CD4-positive, alpha-beta memory T cell (primary cell): ENCODE results near the gene WWP2. TPM values are rescaled to one million over a fixed set of nuclear protein-coding genes. Genes with fewer than 3 reads are reported as not detected.
"Not testable (repeated sequence)": the region's sequence is repeated elsewhere in the genome, so short reads cannot be mapped to it uniquely, and the experiment has no call there.

Source experiments
- CTCF ChIA-PET: fragments of 350-600 bp; sonication (Branson Sonifier 250); formaldehyde crosslinking; loops from one replicate; lab custom pipeline; 2021; ENCODE audit warnings: inconsistent platforms; ENCODE audit not compliant: partially characterized antibody; lab: Charles Lee
- POLR2A ChIA-PET: fragments of 350-600 bp; sonication (Branson Sonifier 250); formaldehyde crosslinking; loops from one replicate; lab custom pipeline; 2021; ENCODE audit not compliant: partially characterized antibody; lab: Charles Lee
- DNase-seq, 5 donors: peaks; one replicate each; pipeline versions ENCODE4 v3.0.0 to v3.0.0-alpha.2; 2020 to 2022; ENCODE audit warnings: mixed read lengths in 1 of 5
- H3K27ac ChIP-seq: one replicate; pipeline ENCODE4 v1.7.0; 2013; ENCODE audit warnings: low read depth, low read length
- H3K27me3 ChIP-seq: 2 replicates; pipeline ENCODE4 v1.7.0; 2013; ENCODE audit warnings: mild to moderate bottlenecking, low read length, moderate library complexity; ENCODE audit not compliant: insufficient read depth
- H3K36me3 ChIP-seq: 2 replicates; pipeline ENCODE4 v1.7.0; 2013; ENCODE audit warnings: mild to moderate bottlenecking, low read length, moderate library complexity; ENCODE audit not compliant: insufficient read depth
- H3K4me1 ChIP-seq: 2 replicates; pipeline ENCODE4 v1.7.0; 2013; ENCODE audit warnings: mild to moderate bottlenecking, low read length, moderate library complexity; ENCODE audit not compliant: insufficient read depth
- H3K4me3 ChIP-seq, 2 donors: one replicate each; pipeline ENCODE4 v1.7.0; 2013; ENCODE audit warnings: low read length in 2 of 2, mild to moderate bottlenecking in 1 of 2
- H3K9me3 ChIP-seq, 2 donors: one replicate each; pipeline ENCODE4 v1.7.0; 2013; ENCODE audit warnings: low read length in 2 of 2, control low read depth in 1 of 2; ENCODE audit not compliant: control insufficient read depth in 1 of 2
- H3K27ac Mint-ChIP-seq, 7 donors: one replicate each; pipeline ENCODE4 v1.8.0; 2020 to 2021; ENCODE audit warnings: mixed read lengths in 7 of 7, mild to moderate bottlenecking in 6 of 7, inconsistent platforms in 3 of 7, moderate library complexity in 3 of 7
- H3K27me3 Mint-ChIP-seq, 2 donors: one replicate each; pipeline ENCODE4 v1.8.0; 2020 to 2021; ENCODE audit warnings: mixed read lengths in 2 of 2
- H3K36me3 Mint-ChIP-seq, 2 donors: one replicate each; pipeline ENCODE4 v1.8.0; 2020 to 2021; ENCODE audit warnings: mixed read lengths in 2 of 2, inconsistent platforms in 1 of 2, mild to moderate bottlenecking in 1 of 2
- H3K4me1 Mint-ChIP-seq, 4 donors: one replicate each; pipeline ENCODE4 v1.8.0; 2020 to 2021; ENCODE audit warnings: mixed read lengths in 4 of 4, mild to moderate bottlenecking in 1 of 4
- H3K4me3 Mint-ChIP-seq, 8 donors: one replicate each; pipeline ENCODE4 v1.8.0; 2020 to 2021; ENCODE audit warnings: mixed read lengths in 8 of 8, mild to moderate bottlenecking in 7 of 8, moderate library complexity in 6 of 8, inconsistent platforms in 3 of 8
- H3K9me3 Mint-ChIP-seq, 8 donors: one replicate each; pipeline ENCODE4 v1.8.0; 2020 to 2021; ENCODE audit warnings: mixed read lengths in 8 of 8, mild to moderate bottlenecking in 5 of 8, inconsistent platforms in 3 of 8, moderate library complexity in 1 of 8
- intact Hi-C: fragments of 100-400 bp; cut with micrococcal nuclease; formaldehyde crosslinking; loops from one replicate; pipeline ENCODE4 v1.15.1; 2023
- polyA plus RNA-seq, 2 donors: library from polyadenylated mRNA; unstranded; fragments of 300-500 nt; fragmentation: Illumina TruSeq; gene quantifications; one replicate each; pipeline ENCODE4 v1.2.3, GENCODE V29; 2021
- total RNA-seq, 2 experiments: library from RNA; stranded (reverse); gene quantifications; one replicate each; pipeline ENCODE4 v1.2.3, GENCODE V29; 2021

The WWP2 gene
- total and polyA plus RNA-seq, 4 experiments from 2014 or later, result 27.8 to 77.0 (median 62.8) TPM

DNA sequence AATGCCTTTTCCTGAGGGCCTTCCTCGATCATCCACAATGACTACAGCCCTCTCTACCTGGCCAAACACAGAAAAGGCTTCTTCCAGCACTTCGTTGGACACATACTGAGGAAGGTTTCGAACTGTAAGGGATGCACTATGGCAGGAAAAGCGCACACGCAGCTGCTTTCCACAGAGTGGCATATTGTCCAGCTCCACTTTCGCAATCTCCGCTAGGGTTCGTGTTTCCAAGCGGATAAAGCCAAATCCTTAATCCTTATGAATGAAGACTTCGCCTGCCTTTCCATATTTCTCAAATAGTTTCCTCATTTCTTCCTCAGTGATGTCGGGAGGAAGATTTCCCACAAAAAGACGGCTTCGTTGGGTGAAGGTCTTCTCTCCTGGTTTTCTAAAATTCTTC is 4.8 kb upstream of the WWP2 start:
- ChIA-PET POLR2A (interaction anchor here (0.6 to 0.7 kb wide), 2 partner anchors 31 to 68 kb away, joined by 3 read pairs; partner anchors contain the start of gene NQO1), CTCF (interaction anchor here (5.2 to 6.8 kb wide), 2 partner anchors 31 to 47 kb away, joined by 72 to 139 read pairs; partner anchors contain the start of gene NQO1)
- H3K4me1 ChIP-seq, result peaks cover 23% of the 10 kb centered on the region
- Mint-ChIP-seq H3K4me1 (peaks cover 10 to 41% (median 29%) of the 10 kb centered on the region in 4 donors), H3K27ac (peak overlapping the region in 1 of 7 donors; percentile 36), H3K4me3 (peak overlapping the region in 1 of 8 donors; percentile 4), H3K36me3 (peaks cover 4 to 16% of the 10 kb centered on the region in 2 donors)
- H3K27ac ChIP-seq, H3K27me3 Mint-ChIP-seq, H3K27me3 ChIP-seq, DNase-seq, intact Hi-C loops, H3K36me3 ChIP-seq, H3K4me3 ChIP-seq, H3K9me3 Mint-ChIP-seq, H3K9me3 ChIP-seq: not testable (repeated sequence)

DNA sequence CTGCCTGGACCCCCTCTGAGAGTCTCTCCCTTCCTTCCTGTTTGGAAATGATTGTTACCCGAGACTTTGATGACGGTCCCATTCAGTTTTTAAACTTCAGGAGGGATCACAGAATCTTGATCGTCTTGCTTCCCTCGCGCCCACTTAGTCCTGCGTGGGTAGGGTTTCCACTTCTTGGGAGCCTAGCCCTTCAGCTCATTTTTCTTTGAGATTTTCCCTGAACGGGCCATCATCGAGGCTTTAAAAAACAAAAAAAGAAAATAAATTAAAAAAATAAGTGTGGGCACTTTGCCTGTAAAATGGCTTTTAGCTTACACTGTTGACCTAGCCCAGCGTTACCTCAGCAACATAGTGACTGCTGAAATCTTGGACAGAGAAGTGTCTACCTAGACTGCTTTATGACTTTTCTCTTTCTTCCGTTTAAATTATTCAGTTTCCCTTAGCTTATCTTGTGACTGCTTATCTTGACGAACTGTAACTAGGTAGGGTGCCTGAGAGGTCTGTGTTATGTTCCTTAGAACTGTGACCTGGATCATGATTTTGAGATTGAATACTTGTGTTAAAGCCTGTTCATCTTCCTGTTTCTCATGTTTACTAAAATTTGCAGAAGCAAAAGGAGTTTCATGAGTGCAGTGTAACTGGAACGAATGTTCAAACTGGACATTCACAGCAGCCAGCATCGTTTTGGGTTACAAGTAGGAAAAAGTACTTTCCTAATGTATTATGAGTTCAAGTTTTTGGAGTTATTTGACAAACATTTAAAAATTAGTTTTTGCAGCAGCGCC is 874 bp downstream of the WWP2 start:
- H3K27me3 ChIP-seq, result no peaks in the 10 kb centered on the region
- peak overlapping the region; percentile 90 for H3K27ac ChIP-seq
- H3K9me3 Mint-ChIP-seq, result no peaks in the 10 kb centered on the region
- peak overlapping the region; percentile 67 to 97 for H3K4me3 ChIP-seq
- H3K36me3 ChIP-seq, result no peaks in the 10 kb centered on the region
- peaks cover 32% of the 10 kb centered on the region for H3K4me1 ChIP-seq
- peak overlapping the region; percentile 82 to 97 (median 93) for H3K27ac Mint-ChIP-seq
- H3K9me3 ChIP-seq, result no peaks in the 10 kb centered on the region
- CTCF ChIA-PET, result interaction anchor here (1.0 to 2.5 kb wide), 4 partner anchors 9 to 55 kb away, joined by 3 to 22 read pairs (median 8); partner anchors contain the start of genes NOB1 and NQO1
- H3K27me3 Mint-ChIP-seq, result no peaks in the 10 kb centered on the region
- peaks cover 22 to 58% (median 38%) of the 10 kb centered on the region in 4 donors for H3K4me1 Mint-ChIP-seq
- intact Hi-C loops, result loop anchor here (1.0 to 5.0 kb wide), 2 partner anchors 9 to 201 kb away; partner anchors contain the start of gene NOB1
- peaks cover 7 to 10% of the 10 kb centered on the region in 2 donors for H3K36me3 Mint-ChIP-seq
- DNase-seq, result peak in 4 of 5 donors; percentile 27 to 45 (median 34)
- POLR2A ChIA-PET, result interaction anchor here (0.7 to 3.0 kb wide), 9 partner anchors 8 to 319 kb away, joined by 3 to 37 read pairs (median 3); partner anchors contain the start of genes NOB1 and NQO1
- peak overlapping the region; percentile 85 to 94 (median 90) for H3K4me3 Mint-ChIP-seq

DNA sequence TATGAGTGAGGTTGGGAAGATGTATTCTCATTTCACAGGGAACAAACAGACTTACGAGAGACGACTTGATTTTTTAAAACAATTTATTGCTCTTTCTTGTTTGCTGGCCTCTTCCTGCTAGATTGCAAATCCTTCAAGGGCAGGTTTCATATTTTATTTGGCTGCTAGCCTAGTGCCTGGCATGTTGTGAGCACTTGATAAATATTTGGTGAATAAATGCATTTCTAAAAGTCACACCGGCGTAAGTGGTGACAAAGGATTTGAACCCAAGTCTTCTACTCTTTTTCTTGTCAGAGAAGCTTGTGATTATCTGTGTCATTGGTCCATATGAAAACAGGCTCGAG is 1.4 kb downstream of the WWP2 start:
- peaks cover 23 to 60% (median 40%) of the 10 kb centered on the region in 4 donors for H3K4me1 Mint-ChIP-seq
- H3K4me3 Mint-ChIP-seq, result peak overlapping the region; percentile 85 to 94 (median 90)
- peaks cover 7 to 10% of the 10 kb centered on the region in 2 donors for H3K36me3 Mint-ChIP-seq
- CTCF ChIA-PET, result interaction anchor here (1.9 to 2.5 kb wide), 3 partner anchors 9 to 55 kb away, joined by 7 to 22 read pairs (median 8); partner anchors contain the start of genes NOB1 and NQO1
- no peak overlapping the region for H3K4me3 ChIP-seq
- peak overlapping the region; percentile 90 for H3K27ac ChIP-seq
- intact Hi-C loops, result loop anchor here (5.0 kb wide), 1 partner anchor 201 kb away; no protein-coding TSS in a partner anchor
- DNase-seq, result no peak
- H3K4me1 ChIP-seq, result peaks cover 32% of the 10 kb centered on the region
- H3K27me3 Mint-ChIP-seq, result no peaks in the 10 kb centered on the region
- no peaks in the 10 kb centered on the region for H3K27me3 ChIP-seq
- H3K36me3 ChIP-seq, result no peaks in the 10 kb centered on the region
- POLR2A ChIA-PET, result interaction anchor here (1.4 to 3.0 kb wide), 4 partner anchors 8 to 199 kb away, joined by 7 to 37 read pairs (median 16); partner anchors contain the start of genes NOB1 and NQO1
- H3K9me3 ChIP-seq, result no peaks in the 10 kb centered on the region
- peak overlapping the region; percentile 29 to 97 (median 93) for H3K27ac Mint-ChIP-seq
- H3K9me3 Mint-ChIP-seq, result no peaks in the 10 kb centered on the region

DNA sequence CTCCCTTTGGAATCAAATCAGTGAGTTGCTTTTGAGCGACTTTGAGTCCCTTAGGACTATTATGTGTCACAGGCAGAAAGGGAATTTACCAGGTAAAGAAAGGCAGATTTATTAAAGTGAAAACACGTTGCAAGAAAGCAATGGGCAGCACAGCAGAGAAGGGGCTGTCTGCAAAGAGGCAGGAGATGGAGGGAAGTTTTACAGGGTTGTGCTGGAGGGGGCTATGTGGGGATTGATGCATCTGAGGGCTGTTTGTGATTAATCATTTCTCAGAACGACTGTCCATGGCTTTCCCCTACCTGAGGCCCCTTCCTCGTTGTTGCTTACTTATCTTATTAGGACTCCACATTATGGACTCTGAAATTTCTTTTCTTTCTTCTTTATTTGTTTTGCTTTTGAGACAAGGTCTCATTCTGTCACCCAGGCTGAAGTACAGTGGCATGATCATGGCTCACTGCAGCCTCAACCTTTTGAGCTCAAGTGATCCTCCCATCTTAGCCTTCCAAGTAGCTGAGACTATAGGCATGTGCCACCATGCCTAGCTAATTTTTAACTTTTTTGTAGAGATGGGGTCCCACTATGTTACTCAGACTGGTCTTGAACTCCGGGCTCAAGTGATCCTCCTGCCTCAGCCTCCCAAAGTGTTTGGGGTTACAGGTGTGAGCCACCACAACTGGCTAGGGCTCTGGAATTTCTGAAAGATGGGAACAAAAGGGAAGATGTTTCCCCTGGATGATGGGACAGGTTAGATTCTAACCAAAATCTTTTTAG is 5.5 kb downstream of the WWP2 start:
- H3K9me3 Mint-ChIP-seq, result no peaks in the 10 kb centered on the region
- H3K27me3 Mint-ChIP-seq, result no peaks in the 10 kb centered on the region
- H3K36me3 Mint-ChIP-seq, result peaks cover 5 to 7% of the 10 kb centered on the region in 2 donors
- CTCF ChIA-PET, result interaction anchor here (0.8 to 2.6 kb wide), 2 partner anchors 13 to 56 kb away, joined by 4 to 8 read pairs; partner anchors contain the start of gene NOB1
- peak overlapping the region in 4 of 7 donors; percentile 32 to 60 (median 44) for H3K27ac Mint-ChIP-seq
- Histone ChIP-seq H3K4me3 (no peak overlapping the region), H3K4me1 (peaks cover 42% of the 10 kb centered on the region), H3K27me3 (no peaks in the 10 kb centered on the region), H3K36me3 (no peaks in the 10 kb centered on the region), H3K9me3 (no peaks in the 10 kb centered on the region), H3K27ac (no peak overlapping the region)
- intact Hi-C loops, result no loop called here
- H3K4me1 Mint-ChIP-seq, result peaks cover 40 to 79% (median 48%) of the 10 kb centered on the region in 4 donors
- POLR2A ChIA-PET, result no interaction called here
- DNase-seq, result no peak
- peak overlapping the region in 1 of 8 donors; percentile 38 for H3K4me3 Mint-ChIP-seq

- Histone ChIP-seq H3K36me3 (no peaks in the 10 kb centered on the region), H3K9me3 (no peaks in the 10 kb centered on the region), H3K27me3 (no peaks in the 10 kb centered on the region), H3K4me1 (peaks cover 40% of the 10 kb centered on the region), H3K27ac (no peak overlapping the region), H3K4me3 (no peak overlapping the region)
- Mint-ChIP-seq H3K27me3 (no peaks in the 10 kb centered on the region), H3K4me3 (no peak overlapping the region), H3K27ac (peak overlapping the region in 3 of 7 donors; percentile 1 to 53 (median 33)), H3K4me1 (peaks cover 38 to 79% (median 47%) of the 10 kb centered on the region in 4 donors), H3K9me3 (no peaks in the 10 kb centered on the region), H3K36me3 (peaks cover 4 to 7% of the 10 kb centered on the region in 2 donors)
- ChIA-PET CTCF (interaction anchor here (2.6 kb wide), 1 partner anchor 14 kb away, joined by 8 read pairs; the partner anchor contains the start of gene NOB1), POLR2A (interaction anchor here (3.1 kb wide), 1 partner anchor 14 kb away, joined by 9 read pairs; the partner anchor contains the start of gene NOB1)
- intact Hi-C loops, result no loop called here
- DNase-seq, result no peak
Observed at GRCh38 chr16:69768666-69769065, 6.5 kb downstream of the WWP2 start.

- Mint-ChIP-seq H3K4me3 (no peak overlapping the region), H3K27ac (peak overlapping the region in 2 of 7 donors; percentile 70 to 72), H3K27me3 (no peaks in the 10 kb centered on the region), H3K9me3 (peaks cover 0 to 2% (median 0%) of the 10 kb centered on the region in 8 donors), H3K36me3 (peaks cover 4 to 7% of the 10 kb centered on the region in 2 donors), H3K4me1 (peaks cover 38 to 76% (median 51%) of the 10 kb centered on the region in 4 donors)
- H3K4me3 ChIP-seq, result no peak overlapping the region
- no peak overlapping the region for H3K27ac ChIP-seq
- no peaks in the 10 kb centered on the region for H3K36me3 ChIP-seq
- intact Hi-C loops, result no loop called here
- no peaks in the 10 kb centered on the region for H3K9me3 ChIP-seq
- H3K4me1 ChIP-seq, result peaks cover 38% of the 10 kb centered on the region
- DNase-seq, result no peak
- H3K27me3 ChIP-seq, result no peaks in the 10 kb centered on the region
- ChIA-PET POLR2A (interaction anchor here (0.6 to 3.1 kb wide), 2 partner anchors 15 to 99 kb away, joined by 3 to 9 read pairs; partner anchors contain the start of gene NOB1), CTCF (interaction anchor here (1.4 to 2.6 kb wide), 2 partner anchors 14 to 373 kb away, joined by 3 to 8 read pairs; partner anchors contain the start of gene NOB1)
Observed at GRCh38 chr16:69769404-69769803, 7.3 kb downstream of the WWP2 start.
